HepG2 (cell line): ENCODE data around the gene AP1AR. TPM values are rescaled to one million over a fixed set of nuclear protein-coding genes. Genes with fewer than 3 reads are reported as not detected.

Experiments
- ATAC-seq: fragments of 200-7000 bp; cut with Tn5 transposase; 3 replicates; pipeline ENCODE4 v1.9.1; 2020; ENCODE audit warnings: mild to moderate bottlenecking, moderate library complexity
- BruUV-seq: library from RNA; stranded (reverse); fragments of 400-500 nt; replicated peaks from 2 replicates; lab custom pipeline; 2021; lab: Mats Ljungman, UMichigan
- CTCF ChIA-PET: fragments of 300-600 bp; formaldehyde crosslinking; extraction: SDS; loops from one replicate; lab custom pipeline; 2021; ENCODE audit warnings: low total read pairs, inconsistent platforms, low intra/inter-chr PET ratio; lab: Yijun Ruan, JAX
- POLR2A ChIA-PET: fragments of 350-600 bp; sonication (Branson Sonifier 250); formaldehyde crosslinking; loops from one replicate; lab custom pipeline; 2020; ENCODE audit warnings: antibody characterized with exemption, inconsistent platforms; lab: Yijun Ruan, JAX
- DNase-seq: peaks from one replicate; pipeline ENCODE4 v3.0.0-alpha.2; 2015; ENCODE audit warnings: low spot score
- FAIRE-seq: peaks from 3 replicates; lab custom pipeline; 2011; peaks lifted over from hg19 to GRCh38; lab: Jason Lieb, UNC
- H2AFZ ChIP-seq: one replicate; pipeline ENCODE4 v1.6.1; 2011; ENCODE audit warnings: low read length, inconsistent platforms
- H3K27ac ChIP-seq: fragments of 300-600 bp; 3 replicates; pipeline ENCODE4 v1.8.0; 2011; ENCODE audit warnings: mixed run types, mild to moderate bottlenecking, mixed read lengths, low read length, inconsistent platforms; ENCODE audit not compliant: insufficient read depth; ENCODE audit errors: extremely low read length
- H3K27me3 ChIP-seq, 2 experiments: fragments of 200-600 bp in 1 of 2; 2 replicates in 1 of 2; 3 replicates in 1 of 2; pipeline versions ENCODE4 v1.6.0 to v1.8.0; 2011; ENCODE audit warnings: low read length in 2 of 2, mild to moderate bottlenecking in 2 of 2, moderate library complexity in 2 of 2, inconsistent platforms in 1 of 2; ENCODE audit not compliant: insufficient read depth in 2 of 2, control insufficient read depth in 1 of 2
- H3K36me3 ChIP-seq, 2 experiments: fragments of 200-600 bp in 1 of 2; replicated peaks in 1 of 2; 2 replicates in 1 of 2; 3 replicates in 1 of 2; pipeline versions ENCODE4 v1.5.1 to v1.8.0; 2011; ENCODE audit warnings: low read length in 2 of 2, inconsistent platforms in 1 of 2; ENCODE audit not compliant: insufficient read depth in 2 of 2, control insufficient read depth in 1 of 2
- H3K4me1 ChIP-seq: 2 replicates; pipeline ENCODE4 v1.5.1; 2012; ENCODE audit warnings: low read length, inconsistent platforms; ENCODE audit not compliant: insufficient read depth
- H3K4me2 ChIP-seq: 2 replicates; pipeline ENCODE4 v1.6.0; 2011; ENCODE audit warnings: low read depth, low read length, inconsistent platforms
- H3K4me3 ChIP-seq, 3 experiments: fragments of 200-600 bp in 1 of 3; sonication (generic), shearing (Covaris generic) in 1 of 3; replicated peaks in 1 of 3; 2 replicates each; pipeline ENCODE4 v1.5.1; 2011 to 2016; ENCODE audit warnings: low read length in 3 of 3, inconsistent platforms in 2 of 3, low read depth in 2 of 3, mild to moderate bottlenecking in 2 of 3, control low read depth in 1 of 3, mixed read lengths in 1 of 3; ENCODE audit not compliant: insufficient read depth in 1 of 3
- H3K79me2 ChIP-seq: one replicate; pipeline ENCODE4 v1.6.1; 2011; ENCODE audit warnings: low read length, inconsistent platforms; ENCODE audit not compliant: insufficient read depth
- H3K9ac ChIP-seq: 2 replicates; pipeline ENCODE4 v1.6.0; 2011; ENCODE audit warnings: mild to moderate bottlenecking, low read depth, low read length, inconsistent platforms; ENCODE audit not compliant: insufficient read depth
- H3K9me3 ChIP-seq: 2 replicates; pipeline ENCODE4 v1.5.1; 2012; ENCODE audit warnings: mild to moderate bottlenecking, low read length
- H4K20me1 ChIP-seq: 2 replicates; pipeline ENCODE4 v1.6.0; 2011; ENCODE audit warnings: inconsistent platforms, mild to moderate bottlenecking, low read length, moderate library complexity; ENCODE audit not compliant: insufficient read depth
- PRDM10 ChIP-seq: sonication (generic); formaldehyde crosslinking; IDR thresholded peaks from 2 replicates; pipeline ENCODE4 v1.4.0; 2020; ENCODE audit warnings: low read depth, missing genetic modification reagents
- SNRNP70 ChIP-seq: fragments of 200-400 bp; formaldehyde crosslinking; IDR thresholded peaks from 2 replicates; pipeline ENCODE4 v1.6.1; 2017; ENCODE audit warnings: mild to moderate bottlenecking, low read depth, low read length, moderate library complexity
- SUZ12 ChIP-seq: fragments of 150-350 bp; IDR thresholded peaks from 2 replicates; pipeline ENCODE4 v1.6.1; 2014; ENCODE audit warnings: low read depth, low read length
- ZNF318 ChIP-seq: sonication (generic); formaldehyde crosslinking; IDR thresholded peaks from 2 replicates; pipeline ENCODE4 v1.4.0; 2020; ENCODE audit warnings: mild to moderate bottlenecking, missing genetic modification reagents
- WGBS: methylation state at CpG from one replicate; pipeline ENCODE4 v1.1.6; 2017; ENCODE audit warnings: low lambda C conversion rate; 5-methylcytosine and 5-hydroxymethylcytosine counted together
- in situ Hi-C: cut with HindIII; loops from 2 replicates; pipeline ENCODE4 v1.10.0; 2017; ENCODE audit warnings: low pct_unique_long_range_greater_than_20kb; ENCODE audit not compliant: extremely low pct_ligation_motif_present
- intact Hi-C: fragments of 100-400 bp; cut with micrococcal nuclease; formaldehyde crosslinking; loops from one replicate; pipeline ENCODE4 v1.10.0; 2022; ENCODE audit not compliant: unreplicated experiment
- polyA plus RNA-seq, 8 experiments: library from polyadenylated mRNA; depleted of rRNA in 3 of 8; stranded (reverse) in 7 of 8; unstranded in 1 of 8; fragments of >200 nt; fragmentation: Illumina TruSeq in 4 of 8; extraction: Trizol in 4 of 8; gene quantifications; 2 replicates each; pipeline versions ENCODE4 v1.2.1 to v1.2.3, GENCODE V29; 2011 to 2016; ENCODE audit warnings: low read depth in 4 of 8, missing spikeins in 1 of 8, mixed read lengths in 1 of 8; ENCODE audit not compliant: insufficient read depth in 1 of 8
- total RNA-seq, 5 experiments: library from RNA; depleted of rRNA; stranded (reverse); fragments of >200 nt; fragmentation: Illumina TruSeq; extraction: Trizol; gene quantifications; 2 replicates each; pipeline ENCODE4 v1.2.3, GENCODE V29; 2016; ENCODE audit warnings: low read depth in 1 of 5

Gene AP1AR
- total and polyA plus RNA-seq, 2 of the 13 experiments (the other 11 are each of a cell fraction or from before 2014, with no cell fraction given) = 24.9 to 39.9 TPM

GRCh38 chr4:112251019-112251643, 19.5 kb downstream of the AP1AR start:
- ATAC-seq = no peak
- DNase-seq = no peak
- no peak overlapping the region for H2AFZ ChIP-seq
- ChIA-PET POLR2A (no interaction called here), CTCF (no interaction called here)
- in situ Hi-C loops = no loop called here
- H4K20me1 ChIP-seq = 0 out of 2 replicates have a peak, but pooled peaks cover 7% of the 10 kb centered on the region
- WGBS = 96% methylated on average over 3 of the region's 3 CpGs
- H3K4me1 ChIP-seq = peaks cover 1% of the 10 kb centered on the region
- peaks cover 2 to 12% of the 10 kb centered on the region in 2 experiments; a peak in 4 of 5 replicates for H3K36me3 ChIP-seq
- no peak overlapping the region for H3K9ac ChIP-seq
- BruUV-seq = no TSS peak
- no peaks in the 10 kb centered on the region; a peak in 1 of 5 replicates for H3K27me3 ChIP-seq
- no peak for TF ChIP-seq SNRNP70
- H3K9me3 ChIP-seq = no peaks in the 10 kb centered on the region
- H3K4me2 ChIP-seq = no peak overlapping the region
- FAIRE-seq = no peak
- no peak overlapping the region for H3K27ac ChIP-seq
- peaks cover 34% of the 10 kb centered on the region for H3K79me2 ChIP-seq
- intact Hi-C loops = no loop called here
- no peak overlapping the region for H3K4me3 ChIP-seq

GRCh38 chr4:112252234-112252633, 20.6 kb downstream of the AP1AR start:
- no peak for DNase-seq
- no peak overlapping the region for H3K27ac ChIP-seq
- peaks cover 27% of the 10 kb centered on the region for H3K79me2 ChIP-seq
- 100% methylated on average over 1 of the region's 1 CpG for WGBS
- intact Hi-C loops = no loop called here
- no TSS peak for BruUV-seq
- no peaks in the 10 kb centered on the region for H3K9me3 ChIP-seq
- ChIA-PET CTCF (no interaction called here), POLR2A (no interaction called here)
- in situ Hi-C loops = no loop called here
- no peak for FAIRE-seq
- no peak overlapping the region for H3K4me2 ChIP-seq
- no peak overlapping the region for H3K4me3 ChIP-seq
- H4K20me1 ChIP-seq = 0 out of 2 replicates have a peak, but pooled peaks cover 7% of the 10 kb centered on the region
- no peaks in the 10 kb centered on the region; a peak in 1 of 5 replicates for H3K27me3 ChIP-seq
- H3K36me3 ChIP-seq = peaks cover 2 to 10% of the 10 kb centered on the region in 2 experiments
- peaks cover 12% of the 10 kb centered on the region for H3K4me1 ChIP-seq
- no peak overlapping the region for H2AFZ ChIP-seq
- H3K9ac ChIP-seq = no peak overlapping the region
- no peak for ATAC-seq
- TF ChIP-seq SUZ12 (no peak), PRDM10 (CRISPR knock-in tag) (no peak), ZNF318 (CRISPR knock-in tag) (no peak)
